Activated CD4-positive, alpha-beta T cell treated with anti-CD3 and anti-CD28 coated beads, Interleukin-2, amount 50 U/mL, for 24 hours (primary cell): ENCODE measurements around the gene NCOR1.

Experiments
- DNase-seq, 2 donors: peaks; one replicate each; pipeline ENCODE4 v3.0.0-alpha.2; 2020; ENCODE audit warnings: low read depth in 1 of 2, low spot score in 1 of 2

NCOR1 gene

GRCh38 chr17:16037636-16038035 is 177.7 kb downstream of the NCOR1 start:
- no peak for DNase-seq

DNA sequence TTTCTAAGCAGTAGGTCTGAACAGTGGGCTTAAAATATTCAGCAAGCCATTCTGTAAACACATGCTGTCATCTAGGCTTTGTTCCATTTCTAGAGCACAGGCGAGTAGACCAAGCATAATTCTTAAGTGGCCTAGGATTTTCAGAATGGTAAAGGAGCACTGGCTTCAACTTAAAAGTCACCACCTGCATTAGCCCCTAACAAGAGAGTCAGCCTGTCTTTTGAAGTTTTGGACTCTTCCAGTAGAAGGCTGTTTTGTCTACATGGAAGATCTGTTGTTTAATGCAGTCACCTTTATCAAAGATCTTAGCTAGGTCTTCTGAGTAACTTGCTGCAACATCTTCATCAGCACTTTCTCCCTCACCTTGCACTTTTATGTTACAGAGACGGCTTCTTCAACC is 179.1 kb downstream of the NCOR1 start:
- DNase-seq, result no peak

DNA sequence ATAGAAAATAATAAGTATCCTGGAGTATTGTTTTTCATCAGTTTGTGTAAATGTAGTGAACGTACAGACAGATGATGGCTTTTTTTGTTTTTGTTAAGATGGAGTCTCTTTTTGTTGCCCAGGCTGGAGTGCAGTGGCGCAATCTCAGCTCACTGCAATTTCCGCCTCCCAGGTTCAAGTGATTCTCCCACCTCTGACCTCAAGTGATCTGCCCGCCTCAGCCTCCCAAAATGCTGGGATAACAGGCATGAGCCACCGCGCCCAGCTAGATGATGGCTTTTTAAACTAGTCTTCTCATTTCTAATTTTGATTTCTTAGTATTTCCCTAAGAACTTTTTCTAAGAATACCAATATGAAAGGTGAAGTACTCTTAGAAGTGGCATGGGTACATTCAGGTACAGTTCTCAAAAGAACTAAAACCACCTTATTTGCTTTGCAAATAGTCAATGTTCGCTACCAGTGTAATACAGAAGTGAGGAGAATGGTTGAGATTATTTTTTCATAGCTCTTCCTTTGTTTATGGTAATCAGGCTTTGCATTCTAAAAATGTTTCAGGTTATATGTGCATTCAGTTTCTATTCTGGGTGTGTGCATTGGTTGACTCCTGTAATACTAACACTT is 181.5 kb downstream of the NCOR1 start:
- no peak for DNase-seq

- DNase-seq, result peak; percentile 18 to 53
These were observed 187.4 kb downstream of the NCOR1 start for GRCh38 chr17:16027708-16028584.

- no peak for DNase-seq
These were observed 188.4 kb downstream of the NCOR1 start for GRCh38 chr17:16026895-16027294.

DNA sequence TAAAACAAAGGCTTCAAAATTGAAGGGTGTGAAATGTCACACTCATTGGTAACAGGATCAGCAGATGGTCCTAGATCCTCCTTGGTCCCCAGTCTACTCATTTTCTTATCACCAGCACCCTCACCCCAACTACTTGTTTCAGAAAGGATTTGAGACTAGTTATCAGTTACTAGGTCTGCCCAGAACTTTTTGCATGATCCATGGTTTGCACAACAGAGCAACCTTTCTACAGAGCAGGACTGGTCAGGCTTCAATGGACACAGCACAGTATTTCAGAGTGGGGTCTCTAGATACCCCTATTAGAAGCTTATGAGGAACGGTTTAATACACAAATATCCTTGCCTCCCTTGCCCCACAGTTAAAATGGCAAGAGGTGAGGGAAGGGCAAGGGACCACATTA is 190.1 kb downstream of the NCOR1 start:
- DNase-seq, result no peak

GRCh38 chr17:16023881-16024280 is 191.5 kb downstream of the NCOR1 start:
- no peak for DNase-seq

- DNase-seq, result no peak
These were observed 196.0 kb downstream of the NCOR1 start for GRCh38 chr17:16019347-16019746.

- no peak for DNase-seq
These were observed 201.4 kb downstream of the NCOR1 start for GRCh38 chr17:16013943-16014407.

- no peak for DNase-seq
These were observed 207.9 kb downstream of the NCOR1 start for GRCh38 chr17:16007439-16007838.

DNA sequence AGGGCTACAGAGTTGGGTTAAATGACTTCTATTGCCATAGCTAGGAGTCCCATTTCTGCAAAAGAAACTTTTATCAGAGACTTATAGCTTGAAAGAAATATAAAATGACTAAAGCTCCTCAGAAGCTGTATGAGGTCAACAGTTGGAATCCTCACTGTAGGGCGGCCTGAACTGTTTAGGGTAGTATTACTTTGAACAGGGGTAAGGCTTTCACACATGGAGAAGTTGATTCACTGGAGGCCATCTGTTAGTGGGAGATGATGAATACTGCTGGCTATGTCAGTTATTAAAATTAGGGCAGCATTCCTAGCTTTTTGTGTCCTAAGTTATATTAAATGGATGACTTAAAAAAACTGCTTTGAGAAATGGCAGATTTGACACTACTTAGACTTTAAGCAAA is 209.7 kb downstream of the NCOR1 start:
- no peak for DNase-seq

GRCh38 chr17:16003841-16004240 is 211.5 kb downstream of the NCOR1 start:
- no peak for DNase-seq

DNA sequence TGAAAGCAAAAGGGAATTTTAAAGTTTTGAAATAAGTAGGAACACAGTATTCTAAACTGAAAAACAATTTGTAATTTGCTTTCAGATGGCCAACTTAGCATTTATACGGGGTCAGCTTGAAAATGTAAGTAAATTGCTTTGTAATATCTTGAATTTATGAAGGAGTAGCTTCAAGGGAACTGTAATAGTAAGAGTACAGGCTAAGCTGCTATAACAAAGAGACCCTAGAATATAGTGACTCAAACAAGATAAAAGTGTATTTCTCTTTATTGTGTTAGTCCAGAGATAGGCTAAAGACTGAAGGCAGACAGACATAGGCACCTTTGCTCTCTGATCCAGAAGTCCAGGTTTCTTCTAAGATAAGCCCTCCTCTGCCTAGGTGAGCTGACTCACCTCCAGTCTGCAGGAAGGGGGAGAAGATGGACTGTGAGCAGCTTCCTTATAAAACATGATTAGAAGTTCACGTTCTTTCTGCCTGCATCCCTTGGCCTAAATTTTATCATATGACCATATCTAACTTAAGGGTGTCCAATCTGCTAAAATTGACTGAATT is 212.6 kb downstream of the NCOR1 start:
- DNase-seq, result no peak

- no peak for DNase-seq
These were observed 214.0 kb downstream of the NCOR1 start for GRCh38 chr17:16001226-16001897.

GRCh38 chr17:15999974-16000827 is 215.1 kb downstream of the NCOR1 start:
- DNase-seq, result no peak

DNA sequence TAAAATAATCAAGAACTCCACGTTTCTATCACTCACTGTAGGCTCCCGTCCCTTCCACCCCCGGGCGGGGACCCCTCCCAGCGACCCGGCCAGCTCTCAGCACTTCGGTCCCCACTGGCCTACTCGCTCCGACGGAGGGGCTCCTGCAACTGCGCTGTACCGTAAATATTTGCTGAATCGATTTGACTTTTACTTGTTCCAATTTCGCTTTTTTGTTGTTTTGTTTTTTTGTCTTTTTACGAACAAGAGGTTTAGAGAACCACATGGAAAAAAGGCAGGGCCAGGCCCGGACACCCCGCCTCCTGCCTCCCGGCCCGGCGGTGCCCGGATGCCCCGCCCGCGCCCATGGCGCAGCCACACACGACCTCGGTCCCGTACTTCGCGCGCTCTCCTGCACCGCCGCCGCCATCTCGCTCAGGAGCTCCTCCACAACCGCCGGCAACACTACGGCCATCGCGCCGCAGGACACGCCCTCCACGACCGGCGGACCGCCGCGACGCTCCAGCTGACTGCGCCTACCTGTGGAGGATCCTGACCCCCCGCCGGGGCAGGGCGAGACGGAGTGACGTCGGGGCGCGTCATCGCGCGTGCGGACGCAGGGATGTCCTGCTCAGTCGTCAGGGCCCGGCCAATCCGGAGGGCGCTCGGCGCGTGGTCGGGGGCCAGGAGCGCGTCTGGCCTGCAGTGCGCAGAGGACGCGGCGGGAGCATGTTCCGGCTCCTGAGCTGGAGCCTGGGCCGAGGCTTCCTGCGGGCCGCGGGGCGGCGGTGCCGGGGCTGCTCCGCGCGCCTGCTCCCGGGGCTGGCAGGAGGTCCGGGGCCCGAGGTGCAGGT is 216.0 kb downstream of the NCOR1 start, which contains the start of the genes TTC19 and ZSWIM7:
Gene TTC19 (plus strand): TSS at position 684 of the 833 bp plus-strand sequence. CDS start 25 bp downstream, at position 709.
Gene ZSWIM7 (minus strand): TSS at position 564 of the 833 bp plus-strand sequence. CDS start 110 bp downstream, at position 454.
- DNase-seq, result peak; percentile 88 to 91

DNA sequence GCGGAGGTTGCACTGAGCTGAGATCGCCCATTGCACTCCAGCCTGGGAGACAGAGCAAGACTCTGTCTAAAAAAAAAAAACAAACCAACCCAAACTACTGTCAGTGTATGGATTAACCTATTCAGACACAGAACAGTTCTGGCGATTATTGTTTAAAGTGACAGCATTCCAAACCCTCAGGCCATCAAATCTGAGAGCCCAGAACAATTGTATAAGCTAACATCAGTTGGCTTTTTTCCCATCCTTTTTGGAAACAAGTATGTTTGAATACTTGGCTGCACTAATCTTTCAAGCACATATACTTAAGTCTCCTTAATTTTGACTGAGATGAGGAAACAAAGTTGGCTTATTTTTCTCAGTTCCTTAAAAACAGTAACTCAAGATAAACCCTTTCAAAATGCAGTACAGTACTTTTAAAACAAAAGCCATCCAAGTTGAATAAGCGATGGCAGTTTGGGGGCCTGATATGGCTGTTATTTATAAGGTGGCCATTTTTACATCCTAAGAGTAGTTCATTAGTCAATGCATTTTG is 217.2 kb downstream of the NCOR1 start:
- DNase-seq, result no peak

DNA sequence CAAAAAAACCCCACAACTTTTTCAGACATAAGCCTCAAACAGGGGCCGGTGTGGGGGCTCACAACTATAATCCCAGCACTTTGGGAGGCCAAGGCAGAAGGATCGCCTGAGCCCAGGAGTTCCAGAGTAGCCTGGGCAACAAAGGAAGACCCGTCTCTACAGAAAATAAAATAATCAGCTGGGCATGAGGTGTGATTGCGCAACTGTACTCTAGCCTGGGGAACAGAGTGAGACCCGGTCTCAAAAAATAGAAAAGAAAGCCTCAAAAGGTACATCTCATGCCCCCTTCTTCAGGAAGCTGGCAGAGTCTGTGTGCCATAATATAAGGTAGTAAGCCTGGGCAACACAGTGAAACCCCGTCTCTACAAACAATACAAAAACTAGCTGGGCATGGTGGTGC is 219.0 kb downstream of the NCOR1 start:
- DNase-seq, result no peak
